ENCODE results near the gene EZR. TPM values are rescaled to one million over a fixed set of nuclear protein-coding genes. Genes with fewer than 3 reads are reported as not detected.
A peak's percentile ranks its signal among the peaks of the same experiment; 100 is the strongest.

EZR gene
- total and polyA plus RNA-seq, 2 of the 13 experiments (the other 11 are each of a cell fraction or from before 2014, with no cell fraction given) = 34.7 to 60.3 TPM

DNA sequence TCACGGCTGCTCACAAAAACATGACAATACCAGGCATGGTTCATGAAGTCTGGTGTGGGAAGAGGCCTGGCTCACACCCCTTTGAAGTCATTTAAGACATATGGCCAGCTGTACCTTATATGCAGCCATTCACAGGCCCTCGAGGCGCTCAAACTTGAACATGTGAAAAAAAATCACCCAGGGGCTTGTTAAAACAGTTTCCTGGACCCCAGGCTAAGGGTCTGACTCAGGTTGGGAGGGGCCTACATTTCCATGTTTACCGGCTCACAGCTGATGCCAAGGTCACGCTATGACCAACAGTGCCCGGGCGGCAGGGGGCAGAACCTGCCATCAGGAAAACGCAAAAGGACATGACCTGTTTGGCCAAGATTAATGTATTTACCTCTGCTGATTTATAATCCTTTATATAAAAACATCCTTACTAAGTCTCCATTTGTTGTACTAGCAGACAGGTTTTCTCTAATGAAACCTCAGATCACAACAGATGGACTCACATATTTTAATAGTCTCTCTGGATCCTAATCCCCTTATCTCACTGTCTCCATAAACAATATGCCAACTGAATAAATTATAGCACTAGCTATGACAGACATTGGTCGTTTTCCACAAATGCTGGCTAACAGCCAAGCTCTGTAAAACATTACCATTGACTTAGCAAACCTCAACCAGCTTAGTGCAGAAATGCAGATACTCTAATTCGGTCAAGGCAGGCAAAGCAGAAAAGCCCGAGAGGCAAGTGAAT is 19.9 kb downstream of the EZR start (continued):
- TF ChIP-seq, protein P1, sequence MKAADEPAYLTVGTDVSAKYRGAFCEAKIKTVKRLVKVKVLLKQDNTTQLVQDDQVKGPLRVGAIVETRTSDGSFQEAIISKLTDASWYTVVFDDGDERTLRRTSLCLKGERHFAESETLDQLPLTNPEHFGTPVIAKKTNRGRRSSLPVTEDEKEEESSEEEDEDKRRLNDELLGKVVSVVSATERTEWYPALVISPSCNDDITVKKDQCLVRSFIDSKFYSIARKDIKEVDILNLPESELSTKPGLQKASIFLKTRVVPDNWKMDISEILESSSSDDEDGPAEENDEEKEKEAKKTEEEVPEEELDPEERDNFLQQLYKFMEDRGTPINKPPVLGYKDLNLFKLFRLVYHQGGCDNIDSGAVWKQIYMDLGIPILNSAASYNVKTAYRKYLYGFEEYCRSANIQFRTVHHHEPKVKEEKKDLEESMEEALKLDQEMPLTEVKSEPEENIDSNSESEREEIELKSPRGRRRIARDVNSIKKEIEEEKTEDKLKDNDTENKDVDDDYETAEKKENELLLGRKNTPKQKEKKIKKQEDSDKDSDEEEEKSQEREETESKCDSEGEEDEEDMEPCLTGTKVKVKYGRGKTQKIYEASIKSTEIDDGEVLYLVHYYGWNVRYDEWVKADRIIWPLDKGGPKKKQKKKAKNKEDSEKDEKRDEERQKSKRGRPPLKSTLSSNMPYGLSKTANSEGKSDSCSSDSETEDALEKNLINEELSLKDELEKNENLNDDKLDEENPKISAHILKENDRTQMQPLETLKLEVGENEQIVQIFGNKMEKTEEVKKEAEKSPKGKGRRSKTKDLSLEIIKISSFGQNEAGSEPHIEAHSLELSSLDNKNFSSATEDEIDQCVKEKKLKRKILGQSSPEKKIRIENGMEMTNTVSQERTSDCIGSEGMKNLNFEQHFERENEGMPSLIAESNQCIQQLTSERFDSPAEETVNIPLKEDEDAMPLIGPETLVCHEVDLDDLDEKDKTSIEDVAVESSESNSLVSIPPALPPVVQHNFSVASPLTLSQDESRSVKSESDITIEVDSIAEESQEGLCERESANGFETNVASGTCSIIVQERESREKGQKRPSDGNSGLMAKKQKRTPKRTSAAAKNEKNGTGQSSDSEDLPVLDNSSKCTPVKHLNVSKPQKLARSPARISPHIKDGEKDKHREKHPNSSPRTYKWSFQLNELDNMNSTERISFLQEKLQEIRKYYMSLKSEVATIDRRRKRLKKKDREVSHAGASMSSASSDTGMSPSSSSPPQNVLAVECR (CRISPR knock-in tag; IDR thresholded peaks at IDR 0.05; ENCODE audit: borderline replicate concordance) = peak; percentile 62; the same call in 1 of the 2 replicates
- TF ChIP-seq, protein P2, sequence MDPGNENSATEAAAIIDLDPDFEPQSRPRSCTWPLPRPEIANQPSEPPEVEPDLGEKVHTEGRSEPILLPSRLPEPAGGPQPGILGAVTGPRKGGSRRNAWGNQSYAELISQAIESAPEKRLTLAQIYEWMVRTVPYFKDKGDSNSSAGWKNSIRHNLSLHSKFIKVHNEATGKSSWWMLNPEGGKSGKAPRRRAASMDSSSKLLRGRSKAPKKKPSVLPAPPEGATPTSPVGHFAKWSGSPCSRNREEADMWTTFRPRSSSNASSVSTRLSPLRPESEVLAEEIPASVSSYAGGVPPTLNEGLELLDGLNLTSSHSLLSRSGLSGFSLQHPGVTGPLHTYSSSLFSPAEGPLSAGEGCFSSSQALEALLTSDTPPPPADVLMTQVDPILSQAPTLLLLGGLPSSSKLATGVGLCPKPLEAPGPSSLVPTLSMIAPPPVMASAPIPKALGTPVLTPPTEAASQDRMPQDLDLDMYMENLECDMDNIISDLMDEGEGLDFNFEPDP (CRISPR knock-in tag; conservative IDR thresholded peaks at IDR 0.05) = 0 out of 2 replicates have a peak, but pooled peaks have one; percentile 73
- TF ChIP-seq, protein P3, sequence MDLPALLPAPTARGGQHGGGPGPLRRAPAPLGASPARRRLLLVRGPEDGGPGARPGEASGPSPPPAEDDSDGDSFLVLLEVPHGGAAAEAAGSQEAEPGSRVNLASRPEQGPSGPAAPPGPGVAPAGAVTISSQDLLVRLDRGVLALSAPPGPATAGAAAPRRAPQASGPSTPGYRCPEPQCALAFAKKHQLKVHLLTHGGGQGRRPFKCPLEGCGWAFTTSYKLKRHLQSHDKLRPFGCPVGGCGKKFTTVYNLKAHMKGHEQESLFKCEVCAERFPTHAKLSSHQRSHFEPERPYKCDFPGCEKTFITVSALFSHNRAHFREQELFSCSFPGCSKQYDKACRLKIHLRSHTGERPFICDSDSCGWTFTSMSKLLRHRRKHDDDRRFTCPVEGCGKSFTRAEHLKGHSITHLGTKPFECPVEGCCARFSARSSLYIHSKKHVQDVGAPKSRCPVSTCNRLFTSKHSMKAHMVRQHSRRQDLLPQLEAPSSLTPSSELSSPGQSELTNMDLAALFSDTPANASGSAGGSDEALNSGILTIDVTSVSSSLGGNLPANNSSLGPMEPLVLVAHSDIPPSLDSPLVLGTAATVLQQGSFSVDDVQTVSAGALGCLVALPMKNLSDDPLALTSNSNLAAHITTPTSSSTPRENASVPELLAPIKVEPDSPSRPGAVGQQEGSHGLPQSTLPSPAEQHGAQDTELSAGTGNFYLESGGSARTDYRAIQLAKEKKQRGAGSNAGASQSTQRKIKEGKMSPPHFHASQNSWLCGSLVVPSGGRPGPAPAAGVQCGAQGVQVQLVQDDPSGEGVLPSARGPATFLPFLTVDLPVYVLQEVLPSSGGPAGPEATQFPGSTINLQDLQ (CRISPR knock-in tag; IDR thresholded peaks at IDR 0.05) = no peak
- 0 out of 2 replicates have a peak, but pooled peaks have one; percentile 30 for TF ChIP-seq ATF7-NPFF (CRISPR knock-in tag; IDR thresholded peaks at IDR 0.05; ENCODE audit: low read depth)
- peak; percentile 54; the same call in 1 of the 2 replicates for TF ChIP-seq ZNF614 (CRISPR knock-in tag; IDR thresholded peaks at IDR 0.05; ENCODE audit: borderline replicate concordance)
- TF ChIP-seq, protein P4, sequence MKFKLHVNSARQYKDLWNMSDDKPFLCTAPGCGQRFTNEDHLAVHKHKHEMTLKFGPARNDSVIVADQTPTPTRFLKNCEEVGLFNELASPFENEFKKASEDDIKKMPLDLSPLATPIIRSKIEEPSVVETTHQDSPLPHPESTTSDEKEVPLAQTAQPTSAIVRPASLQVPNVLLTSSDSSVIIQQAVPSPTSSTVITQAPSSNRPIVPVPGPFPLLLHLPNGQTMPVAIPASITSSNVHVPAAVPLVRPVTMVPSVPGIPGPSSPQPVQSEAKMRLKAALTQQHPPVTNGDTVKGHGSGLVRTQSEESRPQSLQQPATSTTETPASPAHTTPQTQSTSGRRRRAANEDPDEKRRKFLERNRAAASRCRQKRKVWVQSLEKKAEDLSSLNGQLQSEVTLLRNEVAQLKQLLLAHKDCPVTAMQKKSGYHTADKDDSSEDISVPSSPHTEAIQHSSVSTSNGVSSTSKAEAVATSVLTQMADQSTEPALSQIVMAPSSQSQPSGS (CRISPR knock-in tag; IDR thresholded peaks at IDR 0.05) = 0 out of 2 replicates have a peak, but pooled peaks have one; percentile 26
- TF ChIP-seq KAT8 (CRISPR knock-in tag; IDR thresholded peaks at IDR 0.05) = peak; percentile 38; the same call in 1 of the 2 replicates
- peak; percentile 38; the same call in 1 of the 2 replicates for TF ChIP-seq CREM (IDR thresholded peaks at IDR 0.05)
- no peak for TF ChIP-seq CREM (CRISPR knock-in tag; IDR thresholded peaks at IDR 0.05)
- TF ChIP-seq TP53 (CRISPR knock-in tag; conservative IDR thresholded peaks at IDR 0.05) = no peak
- no peak for TF ChIP-seq GTF2F1 (IDR thresholded peaks at IDR 0.05; ENCODE audit: low read length)
- TF ChIP-seq ISL2 (CRISPR knock-in tag; IDR thresholded peaks at IDR 0.05) = no peak
- no peak; the same call in 1 of the 2 replicates for TF ChIP-seq MEIS2 (CRISPR knock-in tag; IDR thresholded peaks at IDR 0.05)
- TF ChIP-seq MTA3 (CRISPR knock-in tag; IDR thresholded peaks at IDR 0.05) = no peak
- TF ChIP-seq, protein P5, sequence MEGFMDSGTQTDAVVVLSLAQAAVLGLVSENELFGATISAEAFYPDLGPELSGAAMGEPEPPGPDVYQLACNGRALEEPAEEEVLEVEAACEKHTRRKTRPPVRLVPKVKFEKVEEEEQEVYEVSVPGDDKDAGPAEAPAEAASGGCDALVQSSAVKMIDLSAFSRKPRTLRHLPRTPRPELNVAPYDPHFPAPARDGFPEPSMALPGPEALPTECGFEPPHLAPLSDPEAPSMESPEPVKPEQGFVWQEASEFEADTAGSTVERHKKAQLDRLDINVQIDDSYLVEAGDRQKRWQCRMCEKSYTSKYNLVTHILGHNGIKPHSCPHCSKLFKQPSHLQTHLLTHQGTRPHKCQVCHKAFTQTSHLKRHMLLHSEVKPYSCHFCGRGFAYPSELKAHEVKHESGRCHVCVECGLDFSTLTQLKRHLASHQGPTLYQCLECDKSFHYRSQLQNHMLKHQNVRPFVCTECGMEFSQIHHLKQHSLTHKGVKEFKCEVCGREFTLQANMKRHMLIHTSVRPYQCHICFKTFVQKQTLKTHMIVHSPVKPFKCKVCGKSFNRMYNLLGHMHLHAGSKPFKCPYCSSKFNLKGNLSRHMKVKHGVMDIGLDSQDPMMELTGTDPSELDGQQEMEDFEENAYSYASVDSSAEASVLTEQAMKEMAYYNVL (CRISPR knock-in tag; IDR thresholded peaks at IDR 0.05; ENCODE audit: borderline replicate concordance) = no peak
- TF ChIP-seq CHCHD3 (CRISPR knock-in tag; IDR thresholded peaks at IDR 0.05) = no peak
